Spleen (tissue), 7 donors: Measurements from ENCODE around the gene SUPT6H.

Source experiments
- POLR2A ChIP-seq, 3 donors: fragments of 450-650 bp; IDR thresholded peaks; one replicate each; pipeline ENCODE4 v1.5.1; 2017; ENCODE audit warnings: antibody characterized with exemption in 3 of 3, mild to moderate bottlenecking in 1 of 3
- POLR2AphosphoS5 ChIP-seq, 3 donors: sonication (generic); formaldehyde crosslinking; IDR thresholded peaks; one replicate each; pipeline ENCODE4 v1.5.1; 2017; ENCODE audit warnings: antibody characterized with exemption in 3 of 3
- TF ChIP-seq, protein P1 (sequence below), 11 experiments: fragments of 200-600 bp in 7 of 11; fragments of 450-650 bp in 4 of 11; sonication (generic) in 4 of 11; IDR thresholded peaks in 8 of 11; conservative IDR thresholded peaks in 3 of 11; 1 replicate in 7 of 11; 2 replicates in 4 of 11; pipeline versions ENCODE4 v1.4.0 to v1.8.0; 2016 to 2021; ENCODE audit warnings: antibody characterized with exemption in 11 of 11, inconsistent platforms in 4 of 11, mild to moderate bottlenecking in 1 of 11
- donor health status: DM: no; HTN: no; CAD: no; lungs with moderate emphysema.
- donor health status: DM: no; HTN: no; CAD: no.
- donor health status: DM: no; HTN: no; CAD: no.

DNA sequence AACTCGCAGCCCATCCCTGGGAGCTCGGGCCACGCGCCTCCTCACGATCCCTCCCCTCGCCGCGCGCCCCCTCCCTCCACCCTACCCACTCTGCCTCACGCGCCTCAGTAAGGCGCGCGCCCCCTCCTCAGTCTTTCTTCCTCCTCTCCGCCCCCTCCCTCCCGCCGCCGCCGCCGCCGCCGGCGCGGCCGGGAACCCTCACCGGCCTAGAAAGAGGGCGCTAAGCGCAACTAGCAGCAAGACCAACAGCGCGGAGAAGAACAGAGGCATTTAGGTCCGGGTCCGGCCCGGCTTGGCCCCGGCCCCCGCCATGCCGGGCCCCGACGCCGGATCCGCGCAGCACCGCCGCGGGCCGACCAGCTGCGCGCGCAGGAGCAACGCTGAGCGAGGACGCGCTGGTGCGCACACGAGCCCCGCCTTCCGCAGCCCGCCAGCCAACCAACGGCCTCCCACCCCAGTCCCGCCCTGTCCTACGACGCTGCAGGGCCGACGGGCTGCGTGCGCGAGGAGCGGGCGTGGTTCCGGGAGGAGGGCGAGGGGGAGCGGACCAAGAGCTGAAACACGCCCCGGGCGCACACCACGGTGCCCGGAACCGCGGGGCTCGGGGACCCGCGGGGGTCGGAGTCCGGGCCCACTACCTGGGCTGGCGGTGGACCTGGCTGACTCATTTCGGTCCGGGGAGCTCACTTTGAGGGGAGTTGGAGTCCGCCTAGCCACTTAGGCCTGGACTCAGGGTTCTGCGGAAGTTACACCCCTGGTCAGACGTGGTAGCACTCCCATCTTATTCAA is 17.0 kb upstream of the SUPT6H start, which contains the start of gene BLTP2:
- TF ChIP-seq, protein P1, sequence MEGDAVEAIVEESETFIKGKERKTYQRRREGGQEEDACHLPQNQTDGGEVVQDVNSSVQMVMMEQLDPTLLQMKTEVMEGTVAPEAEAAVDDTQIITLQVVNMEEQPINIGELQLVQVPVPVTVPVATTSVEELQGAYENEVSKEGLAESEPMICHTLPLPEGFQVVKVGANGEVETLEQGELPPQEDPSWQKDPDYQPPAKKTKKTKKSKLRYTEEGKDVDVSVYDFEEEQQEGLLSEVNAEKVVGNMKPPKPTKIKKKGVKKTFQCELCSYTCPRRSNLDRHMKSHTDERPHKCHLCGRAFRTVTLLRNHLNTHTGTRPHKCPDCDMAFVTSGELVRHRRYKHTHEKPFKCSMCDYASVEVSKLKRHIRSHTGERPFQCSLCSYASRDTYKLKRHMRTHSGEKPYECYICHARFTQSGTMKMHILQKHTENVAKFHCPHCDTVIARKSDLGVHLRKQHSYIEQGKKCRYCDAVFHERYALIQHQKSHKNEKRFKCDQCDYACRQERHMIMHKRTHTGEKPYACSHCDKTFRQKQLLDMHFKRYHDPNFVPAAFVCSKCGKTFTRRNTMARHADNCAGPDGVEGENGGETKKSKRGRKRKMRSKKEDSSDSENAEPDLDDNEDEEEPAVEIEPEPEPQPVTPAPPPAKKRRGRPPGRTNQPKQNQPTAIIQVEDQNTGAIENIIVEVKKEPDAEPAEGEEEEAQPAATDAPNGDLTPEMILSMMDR (IDR thresholded peaks at IDR 0.05 in 8 of 11, conservative IDR thresholded peaks at IDR 0.05 in 3 of 11) = peak in 7 of 11 experiments; percentile 6 to 31 (median 16)
- peak; percentile 96 to 97 (median 97) for TF ChIP-seq POLR2AphosphoS5 (IDR thresholded peaks at IDR 0.05)
- peak; percentile 53 to 72 (median 66) for TF ChIP-seq POLR2A (IDR thresholded peaks at IDR 0.05)
